HL-60 (cell line): Measurements from ENCODE around the gene UNC13D.

Experiments
- DNase-seq, 2 experiments: peaks; one replicate each; pipeline ENCODE4 v3.0.0-alpha.2; 2010 to 2020; ENCODE audit warnings: low read depth in 1 of 2, low spot score in 1 of 2
- H3K27ac ChIP-seq: fragments of 250-450 bp; sonication (Bioruptor Pico); replicated peaks from 2 replicates; pipeline ENCODE4 v1.5.1; 2020; ENCODE audit warnings: mild to moderate bottlenecking, moderate library complexity
- H3K27me3 ChIP-seq: fragments of 250-450 bp; sonication (Bioruptor Pico); 2 replicates; pipeline ENCODE4 v1.5.1; 2021; ENCODE audit warnings: mild to moderate bottlenecking, moderate library complexity; ENCODE audit not compliant: insufficient read depth, poor library complexity, severe bottlenecking
- H3K4me3 ChIP-seq: replicated peaks from 2 replicates; pipeline ENCODE4 v1.5.1; 2011; ENCODE audit warnings: mild to moderate bottlenecking, control low read depth, low read length; ENCODE audit not compliant: insufficient read depth
- GABPA ChIP-seq: IDR thresholded peaks from 2 replicates; pipeline ENCODE4 v1.6.1; 2012; ENCODE audit warnings: low read depth
- POLR2AphosphoS5 ChIP-seq: IDR thresholded peaks from 2 replicates; pipeline ENCODE4 v1.6.1; 2012; ENCODE audit warnings: low read depth
- REST ChIP-seq: IDR thresholded peaks from 2 replicates; pipeline ENCODE4 v1.6.1; 2012; ENCODE audit warnings: low read depth; ENCODE audit not compliant: insufficient replicate concordance
- SPI1 ChIP-seq: IDR thresholded peaks from 2 replicates; pipeline ENCODE4 v1.6.1; 2012; ENCODE audit warnings: low read depth, mild to moderate bottlenecking, borderline replicate concordance
- TF ChIP-seq, protein P1 (sequence below): IDR thresholded peaks from one replicate; pipeline ENCODE4 v1.5.1; 2011; ENCODE audit warnings: low read length, control low read depth, inconsistent platforms; ENCODE audit not compliant: insufficient read depth

UNC13D gene

GRCh38 chr17:75806822-75807500, 37.2 kb downstream of the UNC13D start:
- no peak overlapping the region for H3K4me3 ChIP-seq
- DNase-seq, result no peak
- no peaks in the 10 kb centered on the region for H3K27me3 ChIP-seq
- H3K27ac ChIP-seq, result no peak overlapping the region
- no peak for TF ChIP-seq GABPA
- TF ChIP-seq POLR2AphosphoS5, result no peak
- no peak for TF ChIP-seq SPI1
- TF ChIP-seq REST, result no peak
- TF ChIP-seq, protein P1, sequence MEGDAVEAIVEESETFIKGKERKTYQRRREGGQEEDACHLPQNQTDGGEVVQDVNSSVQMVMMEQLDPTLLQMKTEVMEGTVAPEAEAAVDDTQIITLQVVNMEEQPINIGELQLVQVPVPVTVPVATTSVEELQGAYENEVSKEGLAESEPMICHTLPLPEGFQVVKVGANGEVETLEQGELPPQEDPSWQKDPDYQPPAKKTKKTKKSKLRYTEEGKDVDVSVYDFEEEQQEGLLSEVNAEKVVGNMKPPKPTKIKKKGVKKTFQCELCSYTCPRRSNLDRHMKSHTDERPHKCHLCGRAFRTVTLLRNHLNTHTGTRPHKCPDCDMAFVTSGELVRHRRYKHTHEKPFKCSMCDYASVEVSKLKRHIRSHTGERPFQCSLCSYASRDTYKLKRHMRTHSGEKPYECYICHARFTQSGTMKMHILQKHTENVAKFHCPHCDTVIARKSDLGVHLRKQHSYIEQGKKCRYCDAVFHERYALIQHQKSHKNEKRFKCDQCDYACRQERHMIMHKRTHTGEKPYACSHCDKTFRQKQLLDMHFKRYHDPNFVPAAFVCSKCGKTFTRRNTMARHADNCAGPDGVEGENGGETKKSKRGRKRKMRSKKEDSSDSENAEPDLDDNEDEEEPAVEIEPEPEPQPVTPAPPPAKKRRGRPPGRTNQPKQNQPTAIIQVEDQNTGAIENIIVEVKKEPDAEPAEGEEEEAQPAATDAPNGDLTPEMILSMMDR, result no peak

- H3K4me3 ChIP-seq, result no peak overlapping the region
- no peaks in the 10 kb centered on the region for H3K27me3 ChIP-seq
- no peak overlapping the region for H3K27ac ChIP-seq
- no peak for DNase-seq
- TF ChIP-seq GABPA (no peak), POLR2AphosphoS5 (no peak), REST (no peak), SPI1 (no peak)
- TF ChIP-seq, protein P1, result no peak
These were observed 40.3 kb downstream of the UNC13D start for GRCh38 chr17:75803883-75804282.

DNA sequence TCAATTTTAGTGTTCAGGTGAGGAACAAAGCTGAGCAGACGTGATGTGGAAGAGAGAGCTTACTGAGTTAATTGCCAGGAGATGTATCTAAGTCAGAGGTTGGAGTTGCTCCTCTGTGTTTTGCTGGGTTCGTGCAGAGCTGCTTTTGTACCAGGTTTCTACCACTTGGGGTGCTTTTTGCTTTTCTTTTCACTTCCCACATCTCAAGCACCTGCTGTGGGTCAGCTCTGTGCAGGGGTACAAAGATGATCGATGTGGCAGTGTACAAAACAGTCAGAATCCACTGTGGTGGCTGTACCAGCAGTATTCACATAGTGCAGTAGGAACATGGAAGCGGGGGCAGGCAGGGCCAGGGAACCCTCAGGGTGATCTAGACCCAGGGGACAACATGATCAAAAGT, 44.8 kb downstream of the UNC13D start:
- H3K4me3 ChIP-seq, result no peak overlapping the region
- DNase-seq, result no peak
- no peak overlapping the region for H3K27ac ChIP-seq
- no peaks in the 10 kb centered on the region for H3K27me3 ChIP-seq
- TF ChIP-seq REST, result no peak
- TF ChIP-seq GABPA, result no peak
- TF ChIP-seq POLR2AphosphoS5, result no peak
- TF ChIP-seq SPI1, result no peak
- TF ChIP-seq, protein P1, result no peak
